ENCODE measurements around the gene TSR3. TPM values are rescaled to one million over a fixed set of nuclear protein-coding genes. Genes with fewer than 3 reads are reported as not detected.
A peak's percentile ranks its signal among the peaks of the same experiment; 100 is the strongest.

TSR3 gene
- total and polyA plus RNA-seq, 4 donors: 32.1 to 88.0 (median 52.9) TPM

- Histone ChIP-seq H3K4me1 (ENCODE audit: control insufficient read depth in 1 of 2, insufficient read depth in 2 of 2, low read length in 2 of 2) (no peaks in the 10 kb centered on the region), H3K27ac (ENCODE audit: low read depth in 1 of 2, low read length in 2 of 2) (peak overlapping the region; percentile 35 to 37), H3K36me3 (ENCODE audit: control insufficient read depth in 1 of 2, insufficient read depth in 2 of 2, low read length in 1 of 2) (no peaks in the 10 kb centered on the region), H3K9me3 (ENCODE audit: control insufficient read depth, low read length) (no peaks in the 10 kb centered on the region), H3K27me3 (ENCODE audit: control insufficient read depth in 1 of 2, insufficient read depth in 2 of 2, low read length in 1 of 2) (no peaks in the 10 kb centered on the region), H3K4me3 (ENCODE audit: low read length in 2 of 2) (peak overlapping the region in 1 of 2 donors; percentile 5)
- peak; percentile 71 for ATAC-seq (ENCODE audit: low FRiP score)
- 9 to 12% methylated on average over 54 to 95 of the region's 95 CpGs for WGBS, 2 donors
- DNase-seq: peak; percentile 64 to 90
- intact Hi-C loops (cut with DNase I): no loop called here
Measured at GRCh38 chr16:1379304-1380076, 27.8 kb upstream of the TSR3 start.

- ATAC-seq (ENCODE audit: low FRiP score): peak; percentile 84
- no peaks in the 10 kb centered on the region for H3K27me3 ChIP-seq (ENCODE audit: control insufficient read depth in 1 of 2, insufficient read depth in 2 of 2, low read length in 1 of 2)
- DNase-seq: peak; percentile 93 to 97
- peak overlapping the region; percentile 35 to 37 for H3K27ac ChIP-seq (ENCODE audit: low read depth in 1 of 2, low read length in 2 of 2)
- H3K4me1 ChIP-seq (ENCODE audit: control insufficient read depth in 1 of 2, insufficient read depth in 2 of 2, low read length in 2 of 2): no peaks in the 10 kb centered on the region
- no peaks in the 10 kb centered on the region for H3K36me3 ChIP-seq (ENCODE audit: control insufficient read depth in 1 of 2, insufficient read depth in 2 of 2, low read length in 1 of 2)
- 6% methylated on average over 31 of the region's 31 CpGs for WGBS, 2 donors
- intact Hi-C loops (cut with DNase I): no loop called here
- peak overlapping the region in 1 of 2 donors; percentile 5 for H3K4me3 ChIP-seq (ENCODE audit: low read length in 2 of 2)
- no peaks in the 10 kb centered on the region for H3K9me3 ChIP-seq (ENCODE audit: control insufficient read depth, low read length)
Measured at GRCh38 chr16:1378804-1379303, 27.2 kb upstream of the TSR3 start.

GRCh38 chr16:1378087-1378803 is 26.6 kb upstream of the TSR3 start:
- intact Hi-C loops (cut with DNase I): no loop called here
- ATAC-seq (ENCODE audit: low FRiP score) (no peak), DNase-seq (no peak)
- H3K9me3 ChIP-seq (ENCODE audit: control insufficient read depth, low read length): no peaks in the 10 kb centered on the region
- no peaks in the 10 kb centered on the region for H3K4me1 ChIP-seq (ENCODE audit: control insufficient read depth in 1 of 2, insufficient read depth in 2 of 2, low read length in 2 of 2)
- no peaks in the 10 kb centered on the region for H3K27me3 ChIP-seq (ENCODE audit: control insufficient read depth in 1 of 2, insufficient read depth in 2 of 2, low read length in 1 of 2)
- no peak overlapping the region for H3K4me3 ChIP-seq (ENCODE audit: low read length in 2 of 2)
- H3K27ac ChIP-seq (ENCODE audit: low read depth in 1 of 2, low read length in 2 of 2): peak overlapping the region in 1 of 2 donors; percentile 4
- no peaks in the 10 kb centered on the region for H3K36me3 ChIP-seq (ENCODE audit: control insufficient read depth in 1 of 2, insufficient read depth in 2 of 2, low read length in 1 of 2)
- 91 to 93% methylated on average over 25 of the region's 25 CpGs for WGBS, 2 donors

GRCh38 chr16:1377406-1378010 is 25.8 kb upstream of the TSR3 start:
- Histone ChIP-seq H3K27me3 (ENCODE audit: control insufficient read depth in 1 of 2, insufficient read depth in 2 of 2, low read length in 1 of 2) (no peaks in the 10 kb centered on the region), H3K4me3 (ENCODE audit: low read length in 2 of 2) (no peak overlapping the region), H3K27ac (ENCODE audit: low read depth in 1 of 2, low read length in 2 of 2) (no peak overlapping the region), H3K36me3 (ENCODE audit: control insufficient read depth in 1 of 2, insufficient read depth in 2 of 2, low read length in 1 of 2) (no peaks in the 10 kb centered on the region), H3K9me3 (ENCODE audit: control insufficient read depth, low read length) (no peaks in the 10 kb centered on the region), H3K4me1 (ENCODE audit: control insufficient read depth in 1 of 2, insufficient read depth in 2 of 2, low read length in 2 of 2) (no peaks in the 10 kb centered on the region)
- intact Hi-C loops (cut with DNase I): no loop called here
- ATAC-seq (ENCODE audit: low FRiP score): no peak
- WGBS, 2 donors: 87 to 89% methylated on average over 10 of the region's 10 CpGs
- DNase-seq: no peak

- intact Hi-C loops (cut with DNase I): no loop called here
- no peak for ATAC-seq (ENCODE audit: low FRiP score)
- peaks cover 0 to 2% of the 10 kb centered on the region in 2 donors for H3K36me3 ChIP-seq (ENCODE audit: control insufficient read depth in 1 of 2, insufficient read depth in 2 of 2, low read length in 1 of 2)
Measured at GRCh38 chr16:1375741-1376410, 24.2 kb upstream of the TSR3 start.

GRCh38 chr16:1375298-1375640 is 23.6 kb upstream of the TSR3 start:
- Histone ChIP-seq H3K9me3 (ENCODE audit: control insufficient read depth, low read length) (no peaks in the 10 kb centered on the region), H3K27ac (ENCODE audit: low read depth in 1 of 2, low read length in 2 of 2) (no peak overlapping the region), H3K36me3 (ENCODE audit: control insufficient read depth in 1 of 2, insufficient read depth in 2 of 2, low read length in 1 of 2) (peaks cover 0 to 2% of the 10 kb centered on the region in 2 donors), H3K4me3 (ENCODE audit: low read length in 2 of 2) (no peak overlapping the region), H3K4me1 (ENCODE audit: control insufficient read depth in 1 of 2, insufficient read depth in 2 of 2, low read length in 2 of 2) (no peaks in the 10 kb centered on the region), H3K27me3 (ENCODE audit: control insufficient read depth in 1 of 2, insufficient read depth in 2 of 2, low read length in 1 of 2) (no peaks in the 10 kb centered on the region)
- intact Hi-C loops (cut with DNase I): no loop called here
- DNase-seq (no peak), ATAC-seq (ENCODE audit: low FRiP score) (no peak)
- WGBS, 2 donors: 94% methylated on average over 24 of the region's 24 CpGs

More at GRCh38 chr16:1375741-1376410, 24.2 kb upstream of the TSR3 start:
- no peaks in the 10 kb centered on the region for H3K27me3 ChIP-seq (ENCODE audit: control insufficient read depth in 1 of 2, insufficient read depth in 2 of 2, low read length in 1 of 2)
- no peak for DNase-seq
- WGBS, 2 donors: 91 to 93% methylated on average over 16 to 19 of the region's 19 CpGs
- H3K4me1 ChIP-seq (ENCODE audit: control insufficient read depth in 1 of 2, insufficient read depth in 2 of 2, low read length in 2 of 2): no peaks in the 10 kb centered on the region
- H3K27ac ChIP-seq (ENCODE audit: low read depth in 1 of 2, low read length in 2 of 2): no peak overlapping the region
- H3K9me3 ChIP-seq (ENCODE audit: control insufficient read depth, low read length): no peaks in the 10 kb centered on the region
- H3K4me3 ChIP-seq (ENCODE audit: low read length in 2 of 2): no peak overlapping the region

- H3K9me3 ChIP-seq (ENCODE audit: control insufficient read depth, low read length): no peaks in the 10 kb centered on the region
- no peaks in the 10 kb centered on the region for H3K4me1 ChIP-seq (ENCODE audit: control insufficient read depth in 1 of 2, insufficient read depth in 2 of 2, low read length in 2 of 2)
- WGBS, 2 donors: 91 to 94% methylated on average over 46 of the region's 46 CpGs
- intact Hi-C loops (cut with DNase I): no loop called here
- ATAC-seq (ENCODE audit: low FRiP score) (no peak), DNase-seq (peak in 1 of 2 donors; percentile 71)
- H3K27me3 ChIP-seq (ENCODE audit: control insufficient read depth in 1 of 2, insufficient read depth in 2 of 2, low read length in 1 of 2): no peaks in the 10 kb centered on the region
- no peak overlapping the region for H3K27ac ChIP-seq (ENCODE audit: low read depth in 1 of 2, low read length in 2 of 2)
- peaks cover 0 to 5% of the 10 kb centered on the region in 2 donors for H3K36me3 ChIP-seq (ENCODE audit: control insufficient read depth in 1 of 2, insufficient read depth in 2 of 2, low read length in 1 of 2)
- H3K4me3 ChIP-seq (ENCODE audit: low read length in 2 of 2): no peak overlapping the region
Measured at GRCh38 chr16:1374418-1375297, 23.0 kb upstream of the TSR3 start.
